GM21786 (cell line): ENCODE measurements around the gene CD8B2.
"Not testable (repeated sequence)": the region's sequence is repeated elsewhere in the genome, so short reads cannot be mapped to it uniquely, and the experiment has no call there.

Experiments used
- ATAC-seq: cut with Tn5 transposase; IDR thresholded peaks from one replicate; pipeline ENCODE4 v1.9.1; 2021; ENCODE audit not compliant: unreplicated experiment

The CD8B2 gene

GRCh38 chr2:106486551-106487385, at the start of gene CD8B2:
CD8B2 (plus strand) TSS chr2:106487364; CDS start chr2:106487427, 63 bp downstream.
- not testable (repeated sequence) for ATAC-seq

GRCh38 chr2:106461882-106462281, 25.3 kb upstream of the CD8B2 start:
- not testable (repeated sequence) for ATAC-seq

- ATAC-seq: not testable (repeated sequence)
Measured at GRCh38 chr2:106467516-106467915, 19.6 kb upstream of the CD8B2 start.

GRCh38 chr2:106468107-106468506, 19.1 kb upstream of the CD8B2 start, which contains the start of gene RGPD3:
RGPD3 (minus strand) TSS chr2:106468413; CDS start chr2:106468288, 125 bp downstream.
- not testable (repeated sequence) for ATAC-seq

GRCh38 chr2:106470658-106471057, 16.5 kb upstream of the CD8B2 start:
- not testable (repeated sequence) for ATAC-seq

GRCh38 chr2:106477647-106478046, 9.5 kb upstream of the CD8B2 start:
- ATAC-seq: not testable (repeated sequence)

GRCh38 chr2:106479563-106479962, 7.6 kb upstream of the CD8B2 start:
- not testable (repeated sequence) for ATAC-seq

- ATAC-seq: not testable (repeated sequence)
Measured at GRCh38 chr2:106487386-106488191, 425 bp downstream of the CD8B2 start.

GRCh38 chr2:106489701-106490100, 2.5 kb downstream of the CD8B2 start:
- ATAC-seq: not testable (repeated sequence)

GRCh38 chr2:106492399-106492798, 5.2 kb downstream of the CD8B2 start:
- ATAC-seq: not testable (repeated sequence)

GRCh38 chr2:106492913-106493312, 5.7 kb downstream of the CD8B2 start:
- not testable (repeated sequence) for ATAC-seq

- not testable (repeated sequence) for ATAC-seq
Measured at GRCh38 chr2:106498549-106498948, 11.4 kb downstream of the CD8B2 start.

- not testable (repeated sequence) for ATAC-seq
Measured at GRCh38 chr2:106500350-106500749, 13.2 kb downstream of the CD8B2 start.

GRCh38 chr2:106502351-106502750, 15.2 kb downstream of the CD8B2 start:
- not testable (repeated sequence) for ATAC-seq

GRCh38 chr2:106504192-106504591, 17.0 kb downstream of the CD8B2 start:
- ATAC-seq: not testable (repeated sequence)

- not testable (repeated sequence) for ATAC-seq
Measured at GRCh38 chr2:106504787-106505186, 17.6 kb downstream of the CD8B2 start.

- not testable (repeated sequence) for ATAC-seq
Measured at GRCh38 chr2:106506002-106506687, 19.0 kb downstream of the CD8B2 start.

- ATAC-seq: not testable (repeated sequence)
Measured at GRCh38 chr2:106508660-106509373, 21.7 kb downstream of the CD8B2 start.

GRCh38 chr2:106509374-106509770, 22.2 kb downstream of the CD8B2 start:
- not testable (repeated sequence) for ATAC-seq

GRCh38 chr2:106510791-106511190, 23.6 kb downstream of the CD8B2 start:
- not testable (repeated sequence) for ATAC-seq
